Epithelial cell of proximal tubule (primary cell): ENCODE measurements around the gene PTER. TPM values are rescaled to one million over a fixed set of nuclear protein-coding genes. Genes with fewer than 3 reads are reported as not detected.

Source experiments
- DNase-seq: peaks from one replicate; pipeline ENCODE4 v3.0.0-alpha.2; 2011; ENCODE audit warnings: low read depth
- H3K4me3 ChIP-seq: 2 replicates; pipeline ENCODE4 v1.5.1; 2011; ENCODE audit warnings: low read depth, mild to moderate bottlenecking, low read length
- total RNA-seq: library from RNA; depleted of rRNA; stranded (reverse); fragments of >200 nt; gene quantifications from 2 replicates; pipeline ENCODE4 v1.2.3, GENCODE V29; 2015
- TF ChIP-seq, protein P1 (sequence below): conservative IDR thresholded peaks from 2 replicates; pipeline ENCODE4 v1.5.1; 2012; ENCODE audit warnings: low read depth, mild to moderate bottlenecking, low read length

The PTER gene
- total RNA-seq, 1 donor from 2014 or later: 15.3 TPM

DNA sequence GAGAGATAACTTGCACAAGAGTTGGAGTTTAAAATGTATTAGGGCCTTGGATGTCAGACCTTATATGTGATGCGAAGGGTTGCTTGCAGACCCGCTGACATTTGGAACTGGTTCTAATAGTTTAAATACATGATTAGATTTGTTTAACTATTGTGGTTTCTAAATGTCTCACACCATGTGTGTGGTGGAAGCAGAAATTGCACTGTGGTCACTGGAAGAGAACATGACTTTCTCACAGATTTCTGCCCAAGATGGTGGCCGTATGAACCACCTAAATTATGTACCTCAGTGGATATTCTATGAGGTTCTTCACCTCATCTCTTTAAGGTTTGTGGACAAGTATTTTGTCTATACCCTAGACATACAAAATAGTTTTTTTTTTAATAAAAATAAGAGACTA, 93.0 kb downstream of the PTER start:
- no peak overlapping the region for H3K4me3 ChIP-seq
- TF ChIP-seq, protein P1, sequence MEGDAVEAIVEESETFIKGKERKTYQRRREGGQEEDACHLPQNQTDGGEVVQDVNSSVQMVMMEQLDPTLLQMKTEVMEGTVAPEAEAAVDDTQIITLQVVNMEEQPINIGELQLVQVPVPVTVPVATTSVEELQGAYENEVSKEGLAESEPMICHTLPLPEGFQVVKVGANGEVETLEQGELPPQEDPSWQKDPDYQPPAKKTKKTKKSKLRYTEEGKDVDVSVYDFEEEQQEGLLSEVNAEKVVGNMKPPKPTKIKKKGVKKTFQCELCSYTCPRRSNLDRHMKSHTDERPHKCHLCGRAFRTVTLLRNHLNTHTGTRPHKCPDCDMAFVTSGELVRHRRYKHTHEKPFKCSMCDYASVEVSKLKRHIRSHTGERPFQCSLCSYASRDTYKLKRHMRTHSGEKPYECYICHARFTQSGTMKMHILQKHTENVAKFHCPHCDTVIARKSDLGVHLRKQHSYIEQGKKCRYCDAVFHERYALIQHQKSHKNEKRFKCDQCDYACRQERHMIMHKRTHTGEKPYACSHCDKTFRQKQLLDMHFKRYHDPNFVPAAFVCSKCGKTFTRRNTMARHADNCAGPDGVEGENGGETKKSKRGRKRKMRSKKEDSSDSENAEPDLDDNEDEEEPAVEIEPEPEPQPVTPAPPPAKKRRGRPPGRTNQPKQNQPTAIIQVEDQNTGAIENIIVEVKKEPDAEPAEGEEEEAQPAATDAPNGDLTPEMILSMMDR: no peak
- no peak for DNase-seq

DNA sequence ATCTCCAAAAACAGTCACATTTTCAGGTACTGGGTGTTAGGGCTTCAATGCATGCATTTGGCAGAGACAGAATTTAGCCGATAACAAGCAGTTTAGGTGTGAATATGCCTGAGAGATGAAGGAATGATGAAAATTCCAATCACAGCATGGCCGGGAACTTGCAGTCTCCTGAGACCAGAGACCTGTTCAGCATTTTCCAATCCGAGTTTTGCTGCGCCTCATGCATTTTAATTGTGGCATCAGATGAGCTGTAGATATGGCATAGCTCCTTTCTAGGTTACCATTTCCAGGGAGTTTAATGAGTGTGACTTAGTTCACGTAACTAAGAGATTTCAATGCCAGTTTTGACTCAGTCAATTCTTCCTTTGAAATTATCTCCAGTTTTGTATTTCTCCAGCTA, 99.3 kb downstream of the PTER start:
- TF ChIP-seq, protein P1: no peak
- no peak overlapping the region for H3K4me3 ChIP-seq
- no peak for DNase-seq

DNA sequence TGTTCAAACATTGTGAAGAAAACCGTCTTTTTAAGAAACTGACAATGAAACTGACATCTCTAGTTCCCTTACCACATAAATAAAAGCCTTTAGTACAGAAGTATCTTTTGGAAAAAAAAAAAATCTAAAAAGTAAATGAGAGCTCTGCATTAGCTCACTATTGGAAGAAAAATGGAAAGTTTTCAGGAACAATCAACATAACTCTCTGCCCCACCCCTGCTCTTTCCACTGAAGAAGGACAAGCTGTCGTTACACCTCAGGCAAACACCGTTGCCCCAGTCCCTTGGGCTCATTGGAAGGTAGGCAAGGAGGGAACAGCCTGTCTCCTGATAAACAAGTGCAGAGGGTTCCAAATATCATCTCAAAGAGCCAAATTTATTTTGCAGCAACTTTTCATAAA, 107.3 kb downstream of the PTER start:
- TF ChIP-seq, protein P1: no peak
- DNase-seq: no peak
- H3K4me3 ChIP-seq: no peak overlapping the region

DNA sequence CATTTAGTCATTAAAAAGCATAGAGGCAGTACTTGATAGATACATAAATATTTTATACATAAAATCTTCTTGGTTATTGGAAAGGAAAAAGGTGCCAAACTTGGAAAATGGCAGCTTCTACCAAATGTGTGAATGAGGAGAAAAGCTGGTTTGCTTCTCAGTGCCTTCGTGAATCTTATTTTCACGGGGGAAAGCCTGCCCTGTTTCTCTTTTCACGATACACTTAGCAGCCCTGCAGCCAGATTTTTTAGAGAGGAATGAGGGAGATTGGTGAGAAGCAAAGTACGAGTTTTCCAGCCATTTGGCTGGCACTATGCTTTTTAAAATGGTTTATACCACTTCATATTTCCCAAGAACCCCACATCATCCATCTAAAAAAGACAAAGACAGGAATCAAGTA, 107.8 kb downstream of the PTER start:
- TF ChIP-seq, protein P1: no peak
- no peak for DNase-seq
- no peak overlapping the region for H3K4me3 ChIP-seq

DNA sequence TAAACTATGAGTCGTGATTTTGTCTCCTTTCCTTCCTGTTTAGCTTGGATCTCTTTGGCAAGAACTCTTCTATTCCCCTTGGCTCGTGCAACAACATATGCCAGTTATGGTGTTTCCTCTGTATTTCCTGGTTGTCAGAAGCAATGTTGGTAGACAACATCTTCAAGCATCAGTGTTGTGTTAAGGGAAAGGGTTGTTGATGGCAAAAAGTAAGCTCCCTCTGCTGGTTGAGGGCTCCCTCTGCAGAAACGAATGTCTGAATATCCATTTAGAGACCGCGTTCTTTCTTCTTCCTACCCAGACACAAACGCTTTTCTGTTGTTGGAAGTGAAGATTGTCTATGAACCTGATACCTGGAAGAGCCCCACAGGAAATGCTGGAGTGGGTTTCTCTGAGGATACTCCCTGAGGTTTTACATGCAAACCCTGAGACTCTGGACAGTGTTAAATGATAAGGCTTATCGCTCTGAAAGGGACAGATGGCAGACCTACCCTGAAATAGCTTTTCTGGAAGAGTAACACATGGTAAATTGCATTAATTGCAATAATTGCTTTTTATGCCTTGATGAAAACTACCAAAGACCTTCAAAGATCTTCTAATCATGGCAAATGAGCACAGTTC, 108.4 kb downstream of the PTER start:
- DNase-seq: peak; percentile 10
- TF ChIP-seq, protein P1: peak; percentile 86
- H3K4me3 ChIP-seq: no peak overlapping the region

DNA sequence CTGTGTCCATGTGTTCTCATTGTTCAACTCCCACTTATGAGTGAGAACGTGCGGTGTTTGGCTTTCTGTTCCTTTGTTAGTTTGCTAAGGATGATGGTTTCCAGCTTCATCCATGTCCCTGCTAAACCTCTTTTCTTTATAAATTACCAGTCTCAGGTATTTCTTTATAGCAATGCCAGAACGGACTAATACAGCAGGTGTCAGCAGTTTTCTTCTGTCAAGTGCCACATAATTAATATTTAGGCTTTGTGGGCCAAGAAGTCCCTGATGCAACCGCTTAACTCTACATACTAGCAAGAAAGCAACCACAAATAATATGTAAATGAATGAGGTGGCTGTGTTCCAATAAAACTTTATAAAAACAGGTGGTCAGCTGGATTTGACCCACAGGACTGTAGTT, 111.2 kb downstream of the PTER start:
- H3K4me3 ChIP-seq: no peak overlapping the region
- TF ChIP-seq, protein P1: no peak
- DNase-seq: no peak

DNA sequence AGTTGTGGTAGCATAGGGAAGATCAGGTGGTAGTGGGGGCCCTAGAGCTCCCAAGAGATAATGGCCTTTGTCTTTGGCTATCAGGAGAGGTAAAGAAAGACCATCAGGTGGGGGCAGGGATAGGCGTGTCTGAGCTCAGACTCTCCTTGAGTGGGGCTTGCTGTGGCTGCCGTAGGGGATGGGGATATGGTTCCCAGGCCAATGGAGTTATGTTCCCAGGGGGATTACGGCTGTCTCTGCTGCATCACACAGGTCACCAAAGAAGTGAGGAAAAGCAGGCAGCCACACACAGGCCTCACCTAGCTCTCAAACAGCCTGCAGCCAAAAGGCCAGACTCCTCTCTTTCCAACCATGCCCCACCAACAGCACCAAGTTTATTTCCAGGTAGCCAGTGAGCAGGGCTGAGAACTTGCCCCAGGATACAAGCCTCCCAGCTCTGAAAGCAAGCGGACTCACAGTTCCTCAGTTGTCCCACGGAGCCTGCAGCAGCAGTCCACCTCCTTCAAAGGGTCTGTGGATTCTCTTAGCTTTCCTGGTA, 122.5 kb downstream of the PTER start:
- no peak overlapping the region for H3K4me3 ChIP-seq
- TF ChIP-seq, protein P1: no peak
- no peak for DNase-seq
